ENCODE measurements around the gene DIP2C. TPM values are rescaled to one million over a fixed set of nuclear protein-coding genes. Genes with fewer than 3 reads are reported as not detected.

The DIP2C gene
- total RNA-seq, 2 donors from 2014 or later = 13.0 to 13.7 TPM

DNA sequence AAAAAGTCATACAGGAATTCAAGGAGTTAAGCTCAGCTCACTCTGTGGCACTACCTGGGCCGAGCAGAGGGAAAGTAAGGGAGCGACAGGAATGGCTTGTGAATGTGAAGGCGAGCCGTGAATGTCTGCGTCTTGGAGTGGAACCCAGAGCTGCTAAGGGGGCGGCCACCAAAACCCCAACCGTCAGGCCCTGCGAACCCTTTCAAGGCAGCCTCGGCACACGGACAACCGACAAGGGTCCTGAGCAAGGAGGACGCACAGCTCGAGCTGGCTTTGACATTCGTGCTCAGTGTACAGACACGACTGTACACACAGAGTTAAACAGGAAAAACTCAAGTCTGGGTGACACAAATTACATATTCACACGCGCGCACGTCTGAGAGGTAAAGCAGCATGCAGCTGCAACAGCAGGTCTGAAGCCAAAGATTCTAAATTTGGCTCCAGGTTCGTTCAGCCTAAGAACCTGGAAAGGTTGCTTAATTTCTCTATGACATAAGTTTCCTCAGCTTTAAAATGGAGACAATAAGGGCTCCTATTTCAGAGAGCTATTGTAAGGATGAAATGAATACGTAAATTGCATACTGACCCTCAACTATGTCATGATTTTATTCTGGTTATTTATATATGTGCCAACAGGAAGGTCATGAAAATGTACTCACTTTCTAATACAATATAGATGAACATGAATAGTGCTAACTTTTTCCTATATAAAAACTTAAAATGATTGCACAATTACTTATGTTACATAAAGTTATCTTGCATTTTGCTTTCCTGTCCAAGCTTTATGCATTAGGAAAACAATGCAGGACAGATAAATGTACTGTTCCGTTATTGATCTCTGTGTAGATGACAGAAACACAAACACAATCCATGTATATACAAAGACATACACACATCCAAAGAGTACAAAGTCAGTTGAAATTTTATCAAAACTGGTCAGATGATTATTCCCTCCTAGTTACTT lies 361.3 kb downstream of the DIP2C start:
- H3K9me3 Mint-ChIP-seq = no peaks in the 10 kb centered on the region
- H3K9me3 ChIP-seq (ENCODE audit: control insufficient read depth, low read length) = no peaks in the 10 kb centered on the region
- no peaks in the 10 kb centered on the region for H3K27me3 ChIP-seq (ENCODE audit: control insufficient read depth, insufficient read depth, low read length, poor library complexity, severe bottlenecking)
- H3K9ac ChIP-seq (ENCODE audit: extremely low read depth, low read length, poor library complexity, severe bottlenecking) = no peak overlapping the region
- H3K36me3 ChIP-seq (ENCODE audit: control insufficient read depth, insufficient read depth, low read length) = peaks cover 26% of the 10 kb centered on the region
- DNase-seq = no peak
- H3K4me1 Mint-ChIP-seq = peaks cover 6% of the 10 kb centered on the region
- no peak overlapping the region for H3K4me3 ChIP-seq (ENCODE audit: low read length)
- no peaks in the 10 kb centered on the region for H3K4me1 ChIP-seq (ENCODE audit: control insufficient read depth, insufficient read depth, low read length)
- no peaks in the 10 kb centered on the region for H3K27me3 Mint-ChIP-seq (ENCODE audit: insufficient read depth)
- WGBS, 2 experiments (ENCODE audit: insufficient coverage in 1 of 2, insufficient read length in 1 of 2) = 92 to 97% methylated on average over 20 to 22 of the region's 22 CpGs
- TF ChIP-seq, protein P1, sequence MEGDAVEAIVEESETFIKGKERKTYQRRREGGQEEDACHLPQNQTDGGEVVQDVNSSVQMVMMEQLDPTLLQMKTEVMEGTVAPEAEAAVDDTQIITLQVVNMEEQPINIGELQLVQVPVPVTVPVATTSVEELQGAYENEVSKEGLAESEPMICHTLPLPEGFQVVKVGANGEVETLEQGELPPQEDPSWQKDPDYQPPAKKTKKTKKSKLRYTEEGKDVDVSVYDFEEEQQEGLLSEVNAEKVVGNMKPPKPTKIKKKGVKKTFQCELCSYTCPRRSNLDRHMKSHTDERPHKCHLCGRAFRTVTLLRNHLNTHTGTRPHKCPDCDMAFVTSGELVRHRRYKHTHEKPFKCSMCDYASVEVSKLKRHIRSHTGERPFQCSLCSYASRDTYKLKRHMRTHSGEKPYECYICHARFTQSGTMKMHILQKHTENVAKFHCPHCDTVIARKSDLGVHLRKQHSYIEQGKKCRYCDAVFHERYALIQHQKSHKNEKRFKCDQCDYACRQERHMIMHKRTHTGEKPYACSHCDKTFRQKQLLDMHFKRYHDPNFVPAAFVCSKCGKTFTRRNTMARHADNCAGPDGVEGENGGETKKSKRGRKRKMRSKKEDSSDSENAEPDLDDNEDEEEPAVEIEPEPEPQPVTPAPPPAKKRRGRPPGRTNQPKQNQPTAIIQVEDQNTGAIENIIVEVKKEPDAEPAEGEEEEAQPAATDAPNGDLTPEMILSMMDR (conservative IDR thresholded peaks at IDR 0.05) = no peak
- peaks cover 41% of the 10 kb centered on the region for H3K36me3 Mint-ChIP-seq (ENCODE audit: low read depth)
- no peak overlapping the region for H3K27ac Mint-ChIP-seq
- H3K4me3 Mint-ChIP-seq = no peak overlapping the region
- no peak overlapping the region for H3K27ac ChIP-seq (ENCODE audit: low read depth, low read length)

DNA sequence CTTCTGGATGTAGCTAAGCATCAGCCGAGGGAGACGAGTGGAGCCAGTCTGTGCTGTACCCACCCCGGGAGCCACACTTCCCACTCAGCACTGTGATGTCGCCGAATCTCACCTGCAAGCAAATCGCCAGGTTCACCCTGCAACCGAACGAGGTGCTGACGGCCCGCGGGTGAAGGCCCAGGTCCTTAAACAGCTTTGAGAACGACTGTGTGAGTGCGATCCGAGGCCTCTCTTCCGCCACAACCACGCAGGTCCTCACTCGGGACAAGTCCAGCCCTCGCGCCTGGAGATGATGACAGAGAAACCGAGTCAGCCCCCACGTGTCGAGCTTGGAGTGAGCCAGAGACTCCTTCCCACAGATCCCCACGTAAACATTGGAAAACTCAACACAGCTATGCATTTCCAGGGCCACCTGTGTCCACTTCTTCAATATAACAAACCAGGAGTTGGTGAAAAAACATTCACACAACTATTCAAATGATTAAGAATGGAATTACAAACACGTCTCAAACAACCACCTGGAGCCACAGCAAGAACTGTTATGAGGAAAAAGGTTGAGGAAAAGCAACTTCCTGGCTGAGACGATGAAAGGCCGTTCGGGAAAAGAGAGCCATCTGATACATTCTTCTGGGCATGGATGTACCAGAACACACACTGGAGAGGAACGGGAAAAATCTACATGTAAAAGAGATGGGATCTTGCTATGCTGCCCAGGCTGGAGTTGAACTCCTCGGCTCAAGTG lies 362.4 kb downstream of the DIP2C start:
- H3K36me3 ChIP-seq (ENCODE audit: control insufficient read depth, insufficient read depth, low read length) = peaks cover 26% of the 10 kb centered on the region
- Mint-ChIP-seq H3K27me3 (ENCODE audit: insufficient read depth) (no peaks in the 10 kb centered on the region), H3K4me3 (no peak overlapping the region), H3K4me1 (peaks cover 6% of the 10 kb centered on the region), H3K27ac (no peak overlapping the region), H3K9me3 (no peaks in the 10 kb centered on the region), H3K36me3 (ENCODE audit: low read depth) (peaks cover 41% of the 10 kb centered on the region)
- H3K27ac ChIP-seq (ENCODE audit: low read depth, low read length) = no peak overlapping the region
- H3K4me3 ChIP-seq (ENCODE audit: low read length) = no peak overlapping the region
- H3K9ac ChIP-seq (ENCODE audit: extremely low read depth, low read length, poor library complexity, severe bottlenecking) = no peak overlapping the region
- H3K27me3 ChIP-seq (ENCODE audit: control insufficient read depth, insufficient read depth, low read length, poor library complexity, severe bottlenecking) = no peaks in the 10 kb centered on the region
- H3K4me1 ChIP-seq (ENCODE audit: control insufficient read depth, insufficient read depth, low read length) = no peaks in the 10 kb centered on the region
- 91 to 98% methylated on average over 25 to 29 of the region's 29 CpGs for WGBS, 2 experiments (ENCODE audit: insufficient coverage in 1 of 2, insufficient read length in 1 of 2)
- H3K9me3 ChIP-seq (ENCODE audit: control insufficient read depth, low read length) = no peaks in the 10 kb centered on the region
- no peak for DNase-seq
- TF ChIP-seq, protein P1 (conservative IDR thresholded peaks at IDR 0.05) = no peak

DNA sequence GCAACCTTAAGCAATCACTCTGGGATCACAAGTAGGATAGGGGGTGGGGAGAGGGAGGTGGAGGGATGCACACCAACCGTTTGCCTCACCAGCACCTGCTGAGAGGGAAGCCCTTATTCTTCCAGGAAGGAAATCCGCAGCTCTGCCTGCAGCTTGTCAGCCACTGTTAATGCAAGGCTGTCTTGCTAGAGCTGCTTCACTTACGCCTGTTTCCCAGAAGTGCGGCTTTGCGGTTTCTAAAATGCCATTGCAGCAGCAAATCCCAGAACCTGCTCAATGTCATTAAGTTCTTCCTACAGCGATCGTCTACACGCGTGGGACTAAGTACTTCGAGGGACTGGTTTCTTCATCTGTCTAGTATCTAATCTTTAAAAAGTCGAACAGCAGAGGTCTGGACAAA lies 363.1 kb downstream of the DIP2C start:
- Histone ChIP-seq H3K9me3 (ENCODE audit: control insufficient read depth, low read length) (no peaks in the 10 kb centered on the region), H3K27me3 (ENCODE audit: control insufficient read depth, insufficient read depth, low read length, poor library complexity, severe bottlenecking) (no peaks in the 10 kb centered on the region), H3K27ac (ENCODE audit: low read depth, low read length) (no peak overlapping the region), H3K36me3 (ENCODE audit: control insufficient read depth, insufficient read depth, low read length) (peaks cover 26% of the 10 kb centered on the region), H3K4me1 (ENCODE audit: control insufficient read depth, insufficient read depth, low read length) (no peaks in the 10 kb centered on the region), H3K9ac (ENCODE audit: extremely low read depth, low read length, poor library complexity, severe bottlenecking) (no peak overlapping the region), H3K4me3 (ENCODE audit: low read length) (no peak overlapping the region)
- H3K27ac Mint-ChIP-seq = no peak overlapping the region
- H3K27me3 Mint-ChIP-seq (ENCODE audit: insufficient read depth) = no peaks in the 10 kb centered on the region
- DNase-seq = no peak
- H3K4me3 Mint-ChIP-seq = no peak overlapping the region
- TF ChIP-seq, protein P1 (conservative IDR thresholded peaks at IDR 0.05) = no peak
- H3K36me3 Mint-ChIP-seq (ENCODE audit: low read depth) = peaks cover 41% of the 10 kb centered on the region
- no peaks in the 10 kb centered on the region for H3K9me3 Mint-ChIP-seq
- 88 to 92% methylated on average over 10 to 11 of the region's 11 CpGs for WGBS, 2 experiments (ENCODE audit: insufficient coverage in 1 of 2, insufficient read length in 1 of 2)
- H3K4me1 Mint-ChIP-seq = peaks cover 6% of the 10 kb centered on the region
